CD4-positive, CD25-positive, alpha-beta regulatory T cell (primary cell): ENCODE data around the gene ANGPTL7. TPM values are rescaled to one million over a fixed set of nuclear protein-coding genes. Genes with fewer than 3 reads are reported as not detected.

Source experiments
- ATAC-seq, 2 donors: fragments of 150-1000 bp; cut with Tn5 transposase; one replicate each; pipeline ENCODE4 v1.10.0; 2021; ENCODE audit warnings: low read depth in 2 of 2, moderate number of reproducible peaks in 2 of 2, moderate library complexity in 1 of 2
- DNase-seq, 3 donors: peaks; one replicate each; pipeline versions ENCODE4 v3.0.0 to v3.0.0-alpha.2; 2012 to 2022; ENCODE audit warnings: mixed read lengths in 1 of 3
- H3K27ac ChIP-seq: one replicate; pipeline ENCODE4 v1.7.0; 2013; ENCODE audit warnings: mild to moderate bottlenecking, low read length; ENCODE audit not compliant: insufficient read depth, poor library complexity, severe bottlenecking
- H3K27me3 ChIP-seq: one replicate; pipeline ENCODE4 v1.7.0; 2013; ENCODE audit warnings: low read length; ENCODE audit not compliant: control insufficient read depth, insufficient read depth
- H3K36me3 ChIP-seq: one replicate; pipeline ENCODE4 v1.7.0; 2013; ENCODE audit warnings: mild to moderate bottlenecking, low read length, moderate library complexity; ENCODE audit not compliant: control insufficient read depth, insufficient read depth
- H3K4me1 ChIP-seq: 2 replicates; pipeline ENCODE4 v1.7.0; 2013; ENCODE audit warnings: mild to moderate bottlenecking, low read length; ENCODE audit not compliant: insufficient read depth, control insufficient read depth, poor library complexity, severe bottlenecking
- H3K4me3 ChIP-seq: one replicate; pipeline ENCODE4 v1.7.0; 2013; ENCODE audit warnings: low read depth, mild to moderate bottlenecking, low read length, moderate library complexity
- H3K9me3 ChIP-seq, 2 experiments: 1 replicate in 1 of 2; 2 replicates in 1 of 2; pipeline ENCODE4 v1.7.0; 2013; ENCODE audit warnings: low read length in 2 of 2, mild to moderate bottlenecking in 1 of 2, moderate library complexity in 1 of 2; ENCODE audit not compliant: control insufficient read depth in 2 of 2
- H3K27ac Mint-ChIP-seq, 3 donors: one replicate each; pipeline ENCODE4 v1.8.0; 2020 to 2022; ENCODE audit warnings: mild to moderate bottlenecking in 3 of 3, mixed read lengths in 3 of 3, moderate library complexity in 2 of 3
- H3K27me3 Mint-ChIP-seq: one replicate; pipeline ENCODE4 v1.8.0; 2022; ENCODE audit warnings: mild to moderate bottlenecking, mixed read lengths
- H3K36me3 Mint-ChIP-seq: one replicate; pipeline ENCODE4 v1.8.0; 2020; ENCODE audit warnings: mixed read lengths
- H3K4me1 Mint-ChIP-seq, 4 donors: one replicate each; pipeline ENCODE4 v1.8.0; 2020 to 2022; ENCODE audit warnings: mixed read lengths in 4 of 4, mild to moderate bottlenecking in 1 of 4
- H3K4me3 Mint-ChIP-seq, 4 donors: one replicate each; pipeline ENCODE4 v1.8.0; 2020 to 2022; ENCODE audit warnings: mild to moderate bottlenecking in 4 of 4, mixed read lengths in 4 of 4, moderate library complexity in 3 of 4
- H3K9me3 Mint-ChIP-seq, 7 donors: one replicate each; pipeline ENCODE4 v1.8.0; 2020 to 2022; ENCODE audit warnings: mixed read lengths in 7 of 7, mild to moderate bottlenecking in 3 of 7, moderate library complexity in 2 of 7
- polyA plus RNA-seq, 4 donors: library from polyadenylated mRNA; unstranded; fragments of 300-500 nt; fragmentation: Illumina TruSeq; gene quantifications; one replicate each; pipeline ENCODE4 v1.2.3, GENCODE V29; 2021
- total RNA-seq: library from RNA; stranded (reverse); gene quantifications from one replicate; pipeline ENCODE4 v1.2.3, GENCODE V29; 2022

Gene ANGPTL7
- total and polyA plus RNA-seq, 5 donors from 2014 or later, result not detected

GRCh38 chr1:11150326-11150725 lies 38.8 kb upstream of the ANGPTL7 start:
- Mint-ChIP-seq H3K27me3 (no peaks in the 10 kb centered on the region), H3K27ac (no peak overlapping the region), H3K4me1 (no peaks in the 10 kb centered on the region), H3K9me3 (no peaks in the 10 kb centered on the region), H3K4me3 (no peak overlapping the region), H3K36me3 (peaks cover 37% of the 10 kb centered on the region)
- Histone ChIP-seq H3K4me3 (no peak overlapping the region), H3K4me1 (no peaks in the 10 kb centered on the region), H3K27ac (no peak overlapping the region), H3K36me3 (peaks cover 78% of the 10 kb centered on the region), H3K27me3 (no peaks in the 10 kb centered on the region), H3K9me3 (no peaks in the 10 kb centered on the region)
- no peak for DNase-seq
- ATAC-seq, result no peak

DNA sequence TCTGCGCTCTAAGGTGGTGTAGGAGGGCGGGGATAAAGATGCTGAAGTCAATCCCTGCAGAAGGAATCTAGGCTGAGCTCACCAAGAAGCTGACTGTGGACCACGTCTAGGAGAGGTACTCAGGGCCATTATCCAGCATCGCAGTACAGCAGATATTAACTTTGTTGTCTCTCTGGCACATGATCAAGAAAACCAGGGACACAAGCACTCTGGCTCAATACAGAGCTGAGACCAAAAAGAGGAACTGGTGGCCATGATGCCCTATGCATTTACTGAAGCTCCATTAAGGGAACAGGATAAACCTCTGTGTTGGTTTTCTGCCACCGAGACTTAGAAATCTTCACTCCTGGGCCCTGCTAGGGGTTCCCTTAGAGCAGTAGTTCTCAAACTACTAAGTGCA lies 38.0 kb upstream of the ANGPTL7 start:
- no peaks in the 10 kb centered on the region for H3K4me1 Mint-ChIP-seq

GRCh38 chr1:11151826-11152612 lies 37.1 kb upstream of the ANGPTL7 start:
- peaks cover 79% of the 10 kb centered on the region for H3K36me3 ChIP-seq
- H3K4me1 Mint-ChIP-seq, result peaks cover 0 to 6% (median 5%) of the 10 kb centered on the region in 4 donors

More for the DNA sequence above, 38.0 kb upstream of the ANGPTL7 start:
- DNase-seq, result no peak
- Histone ChIP-seq H3K4me3 (no peak overlapping the region), H3K9me3 (no peaks in the 10 kb centered on the region), H3K27me3 (no peaks in the 10 kb centered on the region), H3K4me1 (no peaks in the 10 kb centered on the region), H3K36me3 (peaks cover 79% of the 10 kb centered on the region), H3K27ac (no peak overlapping the region)
- no peak overlapping the region for H3K27ac Mint-ChIP-seq
- no peaks in the 10 kb centered on the region for H3K27me3 Mint-ChIP-seq
- peaks cover 36% of the 10 kb centered on the region for H3K36me3 Mint-ChIP-seq
- ATAC-seq, result no peak
- H3K4me3 Mint-ChIP-seq, result peak overlapping the region in 1 of 4 donors; percentile 21
- no peaks in the 10 kb centered on the region for H3K9me3 Mint-ChIP-seq

GRCh38 chr1:11152755-11153154 lies 36.4 kb upstream of the ANGPTL7 start:
- Mint-ChIP-seq H3K9me3 (no peaks in the 10 kb centered on the region), H3K4me1 (peaks cover 0 to 6% (median 5%) of the 10 kb centered on the region in 4 donors), H3K4me3 (no peak overlapping the region), H3K36me3 (peaks cover 40% of the 10 kb centered on the region), H3K27me3 (no peaks in the 10 kb centered on the region), H3K27ac (peak overlapping the region in 1 of 3 donors; percentile 52)
- H3K27ac ChIP-seq, result no peak overlapping the region
- H3K4me1 ChIP-seq, result no peaks in the 10 kb centered on the region
- ATAC-seq (no peak), DNase-seq (no peak)
- H3K9me3 ChIP-seq, result no peaks in the 10 kb centered on the region
- no peaks in the 10 kb centered on the region for H3K27me3 ChIP-seq
- H3K4me3 ChIP-seq, result no peak overlapping the region
- H3K36me3 ChIP-seq, result peaks cover 78% of the 10 kb centered on the region

More at GRCh38 chr1:11151826-11152612, 37.1 kb upstream of the ANGPTL7 start:
- peak overlapping the region in 1 of 3 donors; percentile 52 for H3K27ac Mint-ChIP-seq
- H3K27ac ChIP-seq, result no peak overlapping the region
- H3K9me3 ChIP-seq, result no peaks in the 10 kb centered on the region
- no peaks in the 10 kb centered on the region for H3K4me1 ChIP-seq
- DNase-seq (no peak), ATAC-seq (no peak)
- no peaks in the 10 kb centered on the region for H3K27me3 Mint-ChIP-seq
- no peaks in the 10 kb centered on the region for H3K9me3 Mint-ChIP-seq
- H3K4me3 Mint-ChIP-seq, result no peak overlapping the region
- peaks cover 39% of the 10 kb centered on the region for H3K36me3 Mint-ChIP-seq
- H3K27me3 ChIP-seq, result no peaks in the 10 kb centered on the region
- H3K4me3 ChIP-seq, result no peak overlapping the region

DNA sequence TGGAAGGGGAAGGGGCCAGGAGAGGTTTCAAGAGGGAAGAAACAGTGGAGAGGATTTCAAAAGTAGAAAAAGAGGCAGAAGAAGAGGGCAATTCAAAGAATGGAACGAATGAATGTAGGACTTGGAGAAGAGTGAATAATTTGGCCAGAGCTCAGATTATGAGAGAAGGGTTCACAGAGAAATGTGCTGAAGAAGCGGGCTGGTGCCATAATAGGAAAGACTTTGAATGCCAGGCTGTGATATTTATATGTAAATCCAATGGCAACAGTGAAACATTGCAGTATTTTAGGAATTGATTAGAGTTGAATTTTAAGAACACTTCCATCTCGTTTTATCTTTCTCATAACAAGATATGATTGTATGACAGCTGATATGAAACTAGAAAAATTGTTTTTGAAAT lies 36.0 kb upstream of the ANGPTL7 start:
- Mint-ChIP-seq H3K36me3 (peaks cover 41% of the 10 kb centered on the region), H3K27me3 (no peaks in the 10 kb centered on the region), H3K27ac (no peak overlapping the region), H3K4me1 (peaks cover 0 to 9% (median 5%) of the 10 kb centered on the region in 4 donors), H3K9me3 (no peaks in the 10 kb centered on the region), H3K4me3 (no peak overlapping the region)
- ATAC-seq (no peak), DNase-seq (no peak)
- no peak overlapping the region for H3K4me3 ChIP-seq
- H3K4me1 ChIP-seq, result no peaks in the 10 kb centered on the region
- no peaks in the 10 kb centered on the region for H3K9me3 ChIP-seq
- H3K27ac ChIP-seq, result no peak overlapping the region
- peaks cover 73% of the 10 kb centered on the region for H3K36me3 ChIP-seq
- no peaks in the 10 kb centered on the region for H3K27me3 ChIP-seq

GRCh38 chr1:11156441-11156840 lies 32.7 kb upstream of the ANGPTL7 start:
- Mint-ChIP-seq H3K4me3 (no peak overlapping the region), H3K27ac (peak overlapping the region; percentile 58 to 81 (median 66)), H3K36me3 (peaks cover 44% of the 10 kb centered on the region), H3K27me3 (no peaks in the 10 kb centered on the region), H3K9me3 (no peaks in the 10 kb centered on the region), H3K4me1 (peaks cover 0 to 13% (median 5%) of the 10 kb centered on the region in 4 donors)
- H3K27me3 ChIP-seq, result no peaks in the 10 kb centered on the region
- DNase-seq (peak in 1 of 3 donors; percentile 23), ATAC-seq (no peak)
- no peaks in the 10 kb centered on the region for H3K4me1 ChIP-seq
- peaks cover 48% of the 10 kb centered on the region for H3K36me3 ChIP-seq
- no peak overlapping the region for H3K27ac ChIP-seq
- H3K9me3 ChIP-seq, result no peaks in the 10 kb centered on the region
- no peak overlapping the region for H3K4me3 ChIP-seq

- Histone ChIP-seq H3K27ac (no peak overlapping the region), H3K4me1 (no peaks in the 10 kb centered on the region), H3K36me3 (peaks cover 43% of the 10 kb centered on the region), H3K27me3 (no peaks in the 10 kb centered on the region), H3K4me3 (no peak overlapping the region), H3K9me3 (no peaks in the 10 kb centered on the region)
- H3K9me3 Mint-ChIP-seq, result no peaks in the 10 kb centered on the region
- H3K27ac Mint-ChIP-seq, result peak overlapping the region; percentile 58 to 89 (median 81)
- H3K36me3 Mint-ChIP-seq, result peaks cover 44% of the 10 kb centered on the region
- no peak for DNase-seq
- H3K4me1 Mint-ChIP-seq, result peaks cover 0 to 13% (median 5%) of the 10 kb centered on the region in 4 donors
- H3K4me3 Mint-ChIP-seq, result no peak overlapping the region
- H3K27me3 Mint-ChIP-seq, result no peaks in the 10 kb centered on the region
- no peak for ATAC-seq
Measured at GRCh38 chr1:11156963-11157362, 32.2 kb upstream of the ANGPTL7 start.

DNA sequence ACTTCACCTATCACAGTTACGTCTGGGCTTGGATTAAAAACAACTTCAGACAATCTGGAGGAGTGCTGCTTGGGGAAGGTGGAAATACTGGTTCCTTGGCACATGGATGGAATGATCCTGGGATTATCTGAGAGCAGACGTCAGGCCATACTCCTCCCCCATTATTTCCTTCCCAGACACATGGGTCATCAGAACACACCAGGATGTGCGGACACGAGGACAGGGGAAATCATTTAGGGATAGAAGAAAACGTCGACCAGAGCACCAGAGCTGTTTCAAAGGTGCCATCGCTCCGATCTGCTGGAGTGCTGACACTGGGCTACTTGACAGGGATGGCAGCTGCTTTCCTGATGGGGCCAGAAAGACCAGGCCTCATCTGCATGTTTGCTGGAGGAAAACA lies 31.8 kb upstream of the ANGPTL7 start:
- Histone ChIP-seq H3K9me3 (no peaks in the 10 kb centered on the region), H3K4me3 (no peak overlapping the region), H3K27me3 (no peaks in the 10 kb centered on the region), H3K36me3 (peaks cover 38% of the 10 kb centered on the region), H3K4me1 (no peaks in the 10 kb centered on the region), H3K27ac (no peak overlapping the region)
- Mint-ChIP-seq H3K4me1 (peaks cover 0 to 13% (median 5%) of the 10 kb centered on the region in 4 donors), H3K36me3 (peaks cover 44% of the 10 kb centered on the region), H3K4me3 (no peak overlapping the region), H3K27me3 (no peaks in the 10 kb centered on the region), H3K27ac (peak overlapping the region; percentile 20 to 89 (median 58)), H3K9me3 (no peaks in the 10 kb centered on the region)
- DNase-seq (no peak), ATAC-seq (no peak)
